Uterus (tissue), 2 donors: ENCODE results near the gene EMILIN2.

Source experiments
- CTCF ChIP-seq, 4 experiments: fragments of 200-600 bp in 2 of 4; fragments of 450-650 bp in 2 of 4; sonication (generic) in 2 of 4; IDR thresholded peaks; one replicate each; pipeline ENCODE4 v1.5.1; 2016 to 2019; ENCODE audit warnings: antibody characterized with exemption in 4 of 4, mild to moderate bottlenecking in 2 of 4, moderate library complexity in 1 of 4
- POLR2A ChIP-seq, 2 donors: fragments of 450-650 bp; IDR thresholded peaks; one replicate each; pipeline ENCODE4 v1.6.1; 2016; ENCODE audit warnings: antibody characterized with exemption in 2 of 2, mild to moderate bottlenecking in 1 of 2, moderate library complexity in 1 of 2

GRCh38 chr18:2905854-2906703 lies 59.3 kb downstream of the EMILIN2 start:
- peak; percentile 42 to 69 for TF ChIP-seq POLR2A (IDR thresholded peaks at IDR 0.05)
- TF ChIP-seq CTCF (IDR thresholded peaks at IDR 0.05), result no peak
